ENCODE data around the gene FBXW11.

- no peak for TF ChIP-seq CTCF (conservative IDR thresholded peaks at IDR 0.05 in 1 of 2, IDR thresholded peaks at IDR 0.05 in 1 of 2; ENCODE audit: extremely low read depth in 1 of 2, insufficient read depth in 1 of 2, low read depth in 1 of 2, low read length in 2 of 2)
- TF ChIP-seq EZH2 (IDR thresholded peaks at IDR 0.05; ENCODE audit: borderline replicate concordance, low read length) = no peak
Observed at GRCh38 chr5:171963416-171963815, 43.0 kb downstream of the FBXW11 start.
